ENCODE results near the gene SLC38A1.

- TF ChIP-seq CTCF (conservative IDR thresholded peaks at IDR 0.05; ENCODE audit: low read depth, low read length) (no peak), EZH2 (IDR thresholded peaks at IDR 0.05; ENCODE audit: low read length, unreplicated experiment) (no peak), EZH2phosphoT487 (IDR thresholded peaks at IDR 0.05; ENCODE audit: borderline replicate concordance, low read length) (no peak)
These were observed 134.0 kb downstream of the SLC38A1 start for GRCh38 chr12:46134852-46135251.
